ENCODE data around the gene TNFSF18. TPM values are rescaled to one million over a fixed set of nuclear protein-coding genes. Genes with fewer than 3 reads are reported as not detected.

The TNFSF18 gene
- total RNA-seq (2021; ENCODE audit: unreplicated experiment) (not detected), Bru-seq, nascent RNA (not detected), BruChase-seq, experiment 1, labeled RNA remaining after a 2-hour chase (not detected), BruChase-seq, experiment 2, labeled RNA remaining after a 6-hour chase (percentile 12 among the genes with signal in this experiment)
- polyA plus RNA-seq (2012; ENCODE audit: insufficient read length), result not detected
- long read RNA-seq, result 0 reads

GRCh38 chr1:173050865-173051264, at the start of gene TNFSF18:
Gene TNFSF18 (minus strand): TSS chr1:173050941. CDS start chr1:173050896, 45 bp downstream.
- Histone ChIP-seq H3K36me3 (ENCODE audit: control insufficient read depth, insufficient read depth, low read length) (no peaks in the 10 kb centered on the region), H3K4me1 (ENCODE audit: control insufficient read depth, insufficient read depth, low read length) (no peaks in the 10 kb centered on the region), H3K27ac (ENCODE audit: low read length) (no peak within 1 kb of the TSS), H3K4me3 (ENCODE audit: low read depth in 2 of 2, low read length in 2 of 2) (no peak within 1 kb of the TSS), H3K9me3 (ENCODE audit: control insufficient read depth, insufficient read depth, low read depth, low read length) (no peaks in the 10 kb centered on the region), H3K27me3 (ENCODE audit: control insufficient read depth, insufficient read depth, low read length) (no peaks in the 10 kb centered on the region)
- no peak for DNase-seq (ENCODE audit: low read depth, low spot score)
- ChIA-PET POLR2A (no interaction called here), CTCF (no interaction called here)
- in situ Hi-C loops (cut with HindIII; ENCODE audit: low pct_unique_long_range_greater_than_20kb, low sequenced_read_pairs), result no loop called here
- ATAC-seq, result no peak
- no peak for TF ChIP-seq CTCF (IDR thresholded peaks at IDR 0.05)
- no peak for TF ChIP-seq TCF7L2 (IDR thresholded peaks at IDR 0.05; ENCODE audit: low read depth, low read length)
- no peak for TF ChIP-seq SIN3A (IDR thresholded peaks at IDR 0.05; ENCODE audit: borderline replicate concordance, insufficient read depth, low read depth, low read length)
- TF ChIP-seq REST (IDR thresholded peaks at IDR 0.05; ENCODE audit: insufficient read depth in 1 of 2, low read depth in 2 of 2, low read length in 1 of 2), result no peak
- no peak for TF ChIP-seq POLR2AphosphoS5 (IDR thresholded peaks at IDR 0.05; ENCODE audit: low read depth, low read length)
- intact Hi-C loops (cut with micrococcal nuclease; ENCODE audit: unreplicated experiment), result no loop called here
- no TSS peak for BruUV-seq (replicated peaks)

GRCh38 chr1:173099166-173099565, 48.4 kb upstream of the TNFSF18 start:
- intact Hi-C loops (cut with micrococcal nuclease; ENCODE audit: unreplicated experiment), result no loop called here
- BruUV-seq (replicated peaks), result no TSS peak
- no peaks in the 10 kb centered on the region for H3K9me3 ChIP-seq (ENCODE audit: control insufficient read depth, insufficient read depth, low read depth, low read length)
- POLR2A ChIA-PET, result no interaction called here
- DNase-seq (ENCODE audit: low read depth, low spot score) (no peak), ATAC-seq (no peak)
- CTCF ChIA-PET, result interaction anchor here (0.6 kb wide), 1 partner anchor 10 kb away, joined by 5 read pairs; no protein-coding TSS in a partner anchor
- in situ Hi-C loops (cut with HindIII; ENCODE audit: low pct_unique_long_range_greater_than_20kb, low sequenced_read_pairs), result no loop called here
- H3K4me1 ChIP-seq (ENCODE audit: control insufficient read depth, insufficient read depth, low read length), result no peaks in the 10 kb centered on the region
- no peak overlapping the region for H3K4me3 ChIP-seq (ENCODE audit: low read depth in 2 of 2, low read length in 2 of 2)
- TF ChIP-seq TCF7L2 (IDR thresholded peaks at IDR 0.05; ENCODE audit: low read depth, low read length), result no peak
- no peaks in the 10 kb centered on the region for H3K27me3 ChIP-seq (ENCODE audit: control insufficient read depth, insufficient read depth, low read length)
- H3K27ac ChIP-seq (ENCODE audit: low read length), result no peak overlapping the region
- H3K36me3 ChIP-seq (ENCODE audit: control insufficient read depth, insufficient read depth, low read length), result no peaks in the 10 kb centered on the region

- BruUV-seq (replicated peaks), result no TSS peak
- in situ Hi-C loops (cut with HindIII; ENCODE audit: low pct_unique_long_range_greater_than_20kb, low sequenced_read_pairs), result no loop called here
- no peak for DNase-seq (ENCODE audit: low read depth, low spot score)
- ChIA-PET CTCF (no interaction called here), POLR2A (no interaction called here)
- H3K4me1 ChIP-seq (ENCODE audit: control insufficient read depth, insufficient read depth, low read length), result no peaks in the 10 kb centered on the region
- TF ChIP-seq SIN3A (IDR thresholded peaks at IDR 0.05; ENCODE audit: borderline replicate concordance, insufficient read depth, low read depth, low read length) (no peak), CTCF (IDR thresholded peaks at IDR 0.05) (no peak), TCF7L2 (IDR thresholded peaks at IDR 0.05; ENCODE audit: low read depth, low read length) (no peak), POLR2AphosphoS5 (IDR thresholded peaks at IDR 0.05; ENCODE audit: low read depth, low read length) (no peak), REST (IDR thresholded peaks at IDR 0.05; ENCODE audit: insufficient read depth in 1 of 2, low read depth in 2 of 2, low read length in 1 of 2) (no peak)
- no peaks in the 10 kb centered on the region for H3K27me3 ChIP-seq (ENCODE audit: control insufficient read depth, insufficient read depth, low read length)
- H3K36me3 ChIP-seq (ENCODE audit: control insufficient read depth, insufficient read depth, low read length), result no peaks in the 10 kb centered on the region
- intact Hi-C loops (cut with micrococcal nuclease; ENCODE audit: unreplicated experiment), result no loop called here
- no peak overlapping the region for H3K27ac ChIP-seq (ENCODE audit: low read length)
- ATAC-seq, result no peak
- H3K4me3 ChIP-seq (ENCODE audit: low read depth in 2 of 2, low read length in 2 of 2), result no peak overlapping the region
- no peaks in the 10 kb centered on the region for H3K9me3 ChIP-seq (ENCODE audit: control insufficient read depth, insufficient read depth, low read depth, low read length)
These were observed 47.4 kb upstream of the TNFSF18 start for GRCh38 chr1:173098117-173098516.

All from Panc1 (cell line).